ENCODE measurements around the gene IKBKE. TPM values are rescaled to one million over a fixed set of nuclear protein-coding genes. Genes with fewer than 3 reads are reported as not detected.

IKBKE gene
- polyA plus RNA-seq, 1 donor from 2014 or later: not detected

GRCh38 chr1:206472886-206473285, 2.6 kb downstream of the IKBKE start:
- Histone ChIP-seq H2AFZ (ENCODE audit: low read depth, low read length) (no peak overlapping the region), H3K4me2 (ENCODE audit: low read length) (no peak overlapping the region), H3F3A (ENCODE audit: insufficient read depth, low read length, poor library complexity, severe bottlenecking) (no peaks in the 10 kb centered on the region), H3K79me2 (replicated peaks; ENCODE audit: insufficient read depth, low read length) (no peaks in the 10 kb centered on the region), H4K20me1 (ENCODE audit: insufficient read depth) (no peaks in the 10 kb centered on the region), H3K4me3 (ENCODE audit: low read length) (no peak overlapping the region), H3K27me3 (ENCODE audit: insufficient read depth, low read depth, low read length) (no peaks in the 10 kb centered on the region), H3K36me3 (ENCODE audit: insufficient read depth, low read length) (no peaks in the 10 kb centered on the region), H3K9me2 (ENCODE audit: insufficient read depth, low read length) (no peaks in the 10 kb centered on the region), H3K9me3 (ENCODE audit: low read length) (no peaks in the 10 kb centered on the region), H3K27ac (ENCODE audit: low read length) (no peak overlapping the region), H3K9ac (ENCODE audit: low read length) (no peak overlapping the region)
- TF ChIP-seq RAD21 (conservative IDR thresholded peaks at IDR 0.05): no peak
- no peak for TF ChIP-seq EZH2 (IDR thresholded peaks at IDR 0.05; ENCODE audit: borderline replicate concordance, insufficient read depth, low read length, poor library complexity, severe bottlenecking)
- TF ChIP-seq REST (IDR thresholded peaks at IDR 0.05; ENCODE audit: borderline replicate concordance): no peak
- TF ChIP-seq POLR2AphosphoS5 (IDR thresholded peaks at IDR 0.05): no peak
- no peak for TF ChIP-seq MXI1 (conservative IDR thresholded peaks at IDR 0.05; ENCODE audit: poor library complexity, severe bottlenecking)
- no peak for TF ChIP-seq CTCF (IDR thresholded peaks at IDR 0.05; ENCODE audit: poor library complexity, severe bottlenecking)
- TF ChIP-seq EP300 (conservative IDR thresholded peaks at IDR 0.05; ENCODE audit: poor library complexity, severe bottlenecking): no peak
- no peak for TF ChIP-seq TAF1 (IDR thresholded peaks at IDR 0.05; ENCODE audit: low read depth)
- TF ChIP-seq SMC3 (conservative IDR thresholded peaks at IDR 0.05; ENCODE audit: poor library complexity): no peak

- no peak overlapping the region for H3K27ac ChIP-seq (ENCODE audit: low read length)
- no peaks in the 10 kb centered on the region for H3K9me2 ChIP-seq (ENCODE audit: insufficient read depth, low read length)
- no peak overlapping the region for H3K9ac ChIP-seq (ENCODE audit: low read length)
- H3K27me3 ChIP-seq (ENCODE audit: insufficient read depth, low read depth, low read length): no peaks in the 10 kb centered on the region
- H3K9me3 ChIP-seq (ENCODE audit: low read length): no peaks in the 10 kb centered on the region
- TF ChIP-seq MXI1 (conservative IDR thresholded peaks at IDR 0.05; ENCODE audit: poor library complexity, severe bottlenecking) (no peak), REST (IDR thresholded peaks at IDR 0.05; ENCODE audit: borderline replicate concordance) (no peak), RAD21 (conservative IDR thresholded peaks at IDR 0.05) (no peak), CTCF (IDR thresholded peaks at IDR 0.05; ENCODE audit: poor library complexity, severe bottlenecking) (no peak), POLR2AphosphoS5 (IDR thresholded peaks at IDR 0.05) (no peak), TAF1 (IDR thresholded peaks at IDR 0.05; ENCODE audit: low read depth) (no peak)
- H3K4me2 ChIP-seq (ENCODE audit: low read length): no peak overlapping the region
- no peaks in the 10 kb centered on the region for H4K20me1 ChIP-seq (ENCODE audit: insufficient read depth)
- H3K4me3 ChIP-seq (ENCODE audit: low read length): no peak overlapping the region
- no peaks in the 10 kb centered on the region for H3K79me2 ChIP-seq (replicated peaks; ENCODE audit: insufficient read depth, low read length)
- H2AFZ ChIP-seq (ENCODE audit: low read depth, low read length): no peak overlapping the region
- H3K36me3 ChIP-seq (ENCODE audit: insufficient read depth, low read length): no peaks in the 10 kb centered on the region
- no peaks in the 10 kb centered on the region for H3F3A ChIP-seq (ENCODE audit: insufficient read depth, low read length, poor library complexity, severe bottlenecking)
Observed at GRCh38 chr1:206476058-206476457, 5.8 kb downstream of the IKBKE start.
